ENCODE results near the gene CFAP97D1.

DNA sequence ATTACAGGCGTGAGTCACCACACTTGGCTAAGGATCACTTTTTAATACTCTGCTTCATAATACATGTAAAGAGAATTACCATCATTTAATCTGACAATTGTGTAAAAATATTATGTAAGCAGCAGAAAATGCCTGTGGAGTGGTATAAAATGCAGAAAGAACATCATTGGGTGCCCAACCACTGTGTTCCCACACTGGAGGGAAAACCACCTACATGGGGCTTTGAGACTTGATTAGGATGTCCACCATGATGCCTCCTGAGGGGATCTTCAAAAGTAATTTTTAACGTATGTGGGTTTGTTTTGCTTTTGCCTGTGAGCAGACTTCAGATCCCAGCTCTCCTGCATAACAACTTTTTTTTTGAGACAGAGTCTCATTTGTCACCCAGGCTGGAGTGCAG lies 18.8 kb downstream of the CFAP97D1 start:
- TF ChIP-seq SP1 (IDR thresholded peaks at IDR 0.05) (no peak), BHLHE40 (IDR thresholded peaks at IDR 0.05; ENCODE audit: borderline replicate concordance) (no peak), FOXM1 (IDR thresholded peaks at IDR 0.05; ENCODE audit: borderline replicate concordance) (no peak), ZNF384 (IDR thresholded peaks at IDR 0.05) (no peak), HDGF (IDR thresholded peaks at IDR 0.05; ENCODE audit: borderline replicate concordance) (no peak), ELF4 (IDR thresholded peaks at IDR 0.05) (no peak)

Data from HEK293T (cell line).